ENCODE data around the gene DNASE1L3.
"Not testable (repeated sequence)": the region's sequence is repeated elsewhere in the genome, so short reads cannot be mapped to it uniquely, and the experiment has no call there.

Gene DNASE1L3

GRCh38 chr3:58210761-58211460 lies at the start of gene DNASE1L3:
Gene DNASE1L3, minus strand, starts transcription at chr3:58210972. Its CDS starts 66 bp downstream, at chr3:58210906.
- no peak for DNase-seq

GRCh38 chr3:58260261-58260731 lies 49.5 kb upstream of the DNASE1L3 start:
- peak in 18 of 56 donors; percentile 8 to 66 (median 42) for DNase-seq

GRCh38 chr3:58258392-58259055 lies 47.8 kb upstream of the DNASE1L3 start:
- no peak for DNase-seq

- no peak for DNase-seq
Measured at GRCh38 chr3:58256511-58256910, 45.7 kb upstream of the DNASE1L3 start.

- no peak for DNase-seq
Measured at GRCh38 chr3:58256061-58256460, 45.3 kb upstream of the DNASE1L3 start.

GRCh38 chr3:58254144-58254543 lies 43.4 kb upstream of the DNASE1L3 start:
- DNase-seq = no peak

- DNase-seq = no peak
Measured at GRCh38 chr3:58251631-58252035, 40.9 kb upstream of the DNASE1L3 start.

- DNase-seq = no peak
Measured at GRCh38 chr3:58250093-58250707, 39.4 kb upstream of the DNASE1L3 start.

GRCh38 chr3:58249358-58250092 lies 38.8 kb upstream of the DNASE1L3 start:
- no peak for DNase-seq

GRCh38 chr3:58246148-58247047 lies 35.6 kb upstream of the DNASE1L3 start:
- DNase-seq = no peak

GRCh38 chr3:58243976-58244585 lies 33.3 kb upstream of the DNASE1L3 start:
- no peak for DNase-seq

GRCh38 chr3:58242860-58243259 lies 32.1 kb upstream of the DNASE1L3 start:
- DNase-seq = not testable (repeated sequence)

GRCh38 chr3:58242340-58242739 lies 31.6 kb upstream of the DNASE1L3 start:
- DNase-seq = no peak

GRCh38 chr3:58241306-58242044 lies 30.7 kb upstream of the DNASE1L3 start:
- DNase-seq = no peak

- no peak for DNase-seq
Measured at GRCh38 chr3:58238830-58239229, 28.1 kb upstream of the DNASE1L3 start.

- peak in 48 of 56 donors; percentile 35 to 91 (median 75) for DNase-seq
Measured at GRCh38 chr3:58237941-58238681, 27.3 kb upstream of the DNASE1L3 start.

- peak in 54 of 56 donors; percentile 43 to 95 (median 76) for DNase-seq
Measured at GRCh38 chr3:58237238-58237940, 26.6 kb upstream of the DNASE1L3 start, which contains the start of gene ABHD6. Gene ABHD6, plus strand, starts transcription at chr3:58237792. Its CDS starts 18,795 bp downstream, at chr3:58256587.

Data from amygdala (tissue), 56 donors.